HepG2 (cell line): ENCODE results near the gene SIGLEC10. TPM values are rescaled to one million over a fixed set of nuclear protein-coding genes. Genes with fewer than 3 reads are reported as not detected.

Source experiments
- ATAC-seq: fragments of 200-7000 bp; cut with Tn5 transposase; 3 replicates; pipeline ENCODE4 v1.9.1; 2020; ENCODE audit warnings: mild to moderate bottlenecking, moderate library complexity
- BruUV-seq: library from RNA; stranded (reverse); fragments of 400-500 nt; replicated peaks from 2 replicates; lab custom pipeline; 2021; lab: Mats Ljungman, UMichigan
- CTCF ChIA-PET: fragments of 300-600 bp; formaldehyde crosslinking; extraction: SDS; loops from one replicate; lab custom pipeline; 2021; ENCODE audit warnings: low total read pairs, inconsistent platforms, low intra/inter-chr PET ratio; lab: Yijun Ruan, JAX
- POLR2A ChIA-PET: fragments of 350-600 bp; sonication (Branson Sonifier 250); formaldehyde crosslinking; loops from one replicate; lab custom pipeline; 2020; ENCODE audit warnings: antibody characterized with exemption, inconsistent platforms; lab: Yijun Ruan, JAX
- DNase-seq: peaks from one replicate; pipeline ENCODE4 v3.0.0-alpha.2; 2015; ENCODE audit warnings: low spot score
- FAIRE-seq: peaks from 3 replicates; lab custom pipeline; 2011; peaks lifted over from hg19 to GRCh38; lab: Jason Lieb, UNC
- H2AFZ ChIP-seq: one replicate; pipeline ENCODE4 v1.6.1; 2011; ENCODE audit warnings: low read length, inconsistent platforms
- H3K27ac ChIP-seq: fragments of 300-600 bp; 3 replicates; pipeline ENCODE4 v1.8.0; 2011; ENCODE audit warnings: mixed run types, mild to moderate bottlenecking, mixed read lengths, low read length, inconsistent platforms; ENCODE audit not compliant: insufficient read depth; ENCODE audit errors: extremely low read length
- H3K27me3 ChIP-seq, 2 experiments: fragments of 200-600 bp in 1 of 2; 2 replicates in 1 of 2; 3 replicates in 1 of 2; pipeline versions ENCODE4 v1.6.0 to v1.8.0; 2011; ENCODE audit warnings: low read length in 2 of 2, mild to moderate bottlenecking in 2 of 2, moderate library complexity in 2 of 2, inconsistent platforms in 1 of 2; ENCODE audit not compliant: insufficient read depth in 2 of 2, control insufficient read depth in 1 of 2
- H3K36me3 ChIP-seq, 2 experiments: fragments of 200-600 bp in 1 of 2; replicated peaks in 1 of 2; 2 replicates in 1 of 2; 3 replicates in 1 of 2; pipeline versions ENCODE4 v1.5.1 to v1.8.0; 2011; ENCODE audit warnings: low read length in 2 of 2, inconsistent platforms in 1 of 2; ENCODE audit not compliant: insufficient read depth in 2 of 2, control insufficient read depth in 1 of 2
- H3K4me1 ChIP-seq: 2 replicates; pipeline ENCODE4 v1.5.1; 2012; ENCODE audit warnings: low read length, inconsistent platforms; ENCODE audit not compliant: insufficient read depth
- H3K4me2 ChIP-seq: 2 replicates; pipeline ENCODE4 v1.6.0; 2011; ENCODE audit warnings: low read depth, low read length, inconsistent platforms
- H3K4me3 ChIP-seq, 3 experiments: fragments of 200-600 bp in 1 of 3; sonication (generic), shearing (Covaris generic) in 1 of 3; replicated peaks in 1 of 3; 2 replicates each; pipeline ENCODE4 v1.5.1; 2011 to 2016; ENCODE audit warnings: low read length in 3 of 3, inconsistent platforms in 2 of 3, low read depth in 2 of 3, mild to moderate bottlenecking in 2 of 3, control low read depth in 1 of 3, mixed read lengths in 1 of 3; ENCODE audit not compliant: insufficient read depth in 1 of 3
- H3K79me2 ChIP-seq: one replicate; pipeline ENCODE4 v1.6.1; 2011; ENCODE audit warnings: low read length, inconsistent platforms; ENCODE audit not compliant: insufficient read depth
- H3K9ac ChIP-seq: 2 replicates; pipeline ENCODE4 v1.6.0; 2011; ENCODE audit warnings: mild to moderate bottlenecking, low read depth, low read length, inconsistent platforms; ENCODE audit not compliant: insufficient read depth
- H3K9me3 ChIP-seq: 2 replicates; pipeline ENCODE4 v1.5.1; 2012; ENCODE audit warnings: mild to moderate bottlenecking, low read length
- H4K20me1 ChIP-seq: 2 replicates; pipeline ENCODE4 v1.6.0; 2011; ENCODE audit warnings: inconsistent platforms, mild to moderate bottlenecking, low read length, moderate library complexity; ENCODE audit not compliant: insufficient read depth
- AHDC1 ChIP-seq: sonication (generic); formaldehyde crosslinking; IDR thresholded peaks from 2 replicates; pipeline ENCODE4 v1.5.1; 2020; ENCODE audit warnings: mild to moderate bottlenecking, missing genetic modification reagents, borderline replicate concordance
- ATF6 ChIP-seq: sonication (generic); formaldehyde crosslinking; conservative IDR thresholded peaks from 2 replicates; pipeline ENCODE4 v1.4.0; 2020; ENCODE audit warnings: missing genetic modification reagents
- CREB1 ChIP-seq, 2 experiments: fragments of 450-650 bp in 1 of 2; IDR thresholded peaks; 2 replicates each; pipeline ENCODE4 v1.6.1; 2016 to 2017; ENCODE audit warnings: control low read depth in 1 of 2, mild to moderate bottlenecking in 1 of 2, missing compliant biosample characterization in 1 of 2, missing genetic modification characterization in 1 of 2
- DNMT1 ChIP-seq: sonication (generic); formaldehyde crosslinking; IDR thresholded peaks from 2 replicates; pipeline ENCODE4 v1.5.1; 2020; ENCODE audit warnings: mild to moderate bottlenecking, missing genetic modification reagents
- DNMT3B ChIP-seq: conservative IDR thresholded peaks from 2 replicates; pipeline ENCODE4 v1.6.1; 2016; ENCODE audit warnings: missing biosample characterization, control low read depth
- ERF ChIP-seq: IDR thresholded peaks from 2 replicates; pipeline ENCODE4 v1.6.1; 2018; ENCODE audit warnings: missing biosample characterization, missing genetic modification reagents
- TARDBP ChIP-seq: sonication (generic); formaldehyde crosslinking; IDR thresholded peaks from 2 replicates; pipeline ENCODE4 v1.8.0; 2022; ENCODE audit warnings: mild to moderate bottlenecking, missing genetic modification reagents
- TFDP1 ChIP-seq: IDR thresholded peaks from 2 replicates; pipeline ENCODE4 v1.6.1; 2016; ENCODE audit warnings: missing compliant biosample characterization, missing genetic modification reagents, borderline replicate concordance
- ZNF713 ChIP-seq: sonication (generic); formaldehyde crosslinking; IDR thresholded peaks from 2 replicates; pipeline ENCODE4 v1.4.0; 2020; ENCODE audit warnings: mild to moderate bottlenecking, missing genetic modification reagents
- WGBS: methylation state at CpG from one replicate; pipeline ENCODE4 v1.1.6; 2017; ENCODE audit warnings: low lambda C conversion rate; 5-methylcytosine and 5-hydroxymethylcytosine counted together
- in situ Hi-C: cut with HindIII; loops from 2 replicates; pipeline ENCODE4 v1.10.0; 2017; ENCODE audit warnings: low pct_unique_long_range_greater_than_20kb; ENCODE audit not compliant: extremely low pct_ligation_motif_present
- intact Hi-C: fragments of 100-400 bp; cut with micrococcal nuclease; formaldehyde crosslinking; loops from one replicate; pipeline ENCODE4 v1.10.0; 2022; ENCODE audit not compliant: unreplicated experiment
- polyA plus RNA-seq, 8 experiments: library from polyadenylated mRNA; depleted of rRNA in 3 of 8; stranded (reverse) in 7 of 8; unstranded in 1 of 8; fragments of >200 nt; fragmentation: Illumina TruSeq in 4 of 8; extraction: Trizol in 4 of 8; gene quantifications; 2 replicates each; pipeline versions ENCODE4 v1.2.1 to v1.2.3, GENCODE V29; 2011 to 2016; ENCODE audit warnings: low read depth in 4 of 8, missing spikeins in 1 of 8, mixed read lengths in 1 of 8; ENCODE audit not compliant: insufficient read depth in 1 of 8
- total RNA-seq, 5 experiments: library from RNA; depleted of rRNA; stranded (reverse); fragments of >200 nt; fragmentation: Illumina TruSeq; extraction: Trizol; gene quantifications; 2 replicates each; pipeline ENCODE4 v1.2.3, GENCODE V29; 2016; ENCODE audit warnings: low read depth in 1 of 5

Gene SIGLEC10
- total and polyA plus RNA-seq, 2 of the 13 experiments (the other 11 are each of a cell fraction or from before 2014, with no cell fraction given), result not detected

GRCh38 chr19:51410950-51411748 is 6.3 kb downstream of the SIGLEC10 start (continued):
- TF ChIP-seq AHDC1 (CRISPR knock-in tag) (no peak), DNMT3B (CRISPR knock-in tag) (no peak)

GRCh38 chr19:51407511-51408131 is 9.8 kb downstream of the SIGLEC10 start:
- no peak overlapping the region for H3K9ac ChIP-seq
- peak overlapping the region; percentile 36; the same call in 1 of the 2 replicates for H3K4me2 ChIP-seq
- no peak overlapping the region for H3K4me3 ChIP-seq
- ChIA-PET CTCF (interaction anchor here (0.6 to 2.6 kb wide), 5 partner anchors 53 to 111 kb away, joined by 3 to 38 read pairs (median 3); no protein-coding TSS in a partner anchor), POLR2A (interaction anchor here (1.0 to 1.9 kb wide), 8 partner anchors 19 to 67 kb away, joined by 3 to 13 read pairs (median 5); partner anchors contain the start of gene ETFB)
- DNase-seq, result peak; percentile 74
- WGBS, result 0% methylated on average over 3 of the region's 6 CpGs
- in situ Hi-C loops, result no loop called here
- no peaks in the 10 kb centered on the region for H3K36me3 ChIP-seq
- H3K27ac ChIP-seq, result no peak overlapping the region
- H3K27me3 ChIP-seq, result no peaks in the 10 kb centered on the region
- BruUV-seq, result no TSS peak
- peak; percentile 92 for ATAC-seq
- no peaks in the 10 kb centered on the region for H4K20me1 ChIP-seq
- H3K79me2 ChIP-seq, result no peaks in the 10 kb centered on the region
- intact Hi-C loops, result loop anchor here (1.0 kb wide), 2 partner anchors 40 to 68 kb away; no protein-coding TSS in a partner anchor
- no peak overlapping the region for H2AFZ ChIP-seq
- peaks cover 13% of the 10 kb centered on the region for H3K9me3 ChIP-seq
- H3K4me1 ChIP-seq, result peaks cover 19% of the 10 kb centered on the region
- peak; percentile 79 for FAIRE-seq
- TF ChIP-seq ATF6 (CRISPR knock-in tag), result no peak
- TF ChIP-seq ZNF713 (CRISPR knock-in tag), result no peak
- 0 out of 2 replicates have a peak, but pooled peaks have one; percentile 45 for TF ChIP-seq ERF (CRISPR knock-in tag)
- TF ChIP-seq CREB1 (IDR thresholded peaks at IDR 0.05), result 0 out of 2 replicates have a peak, but pooled peaks have one; percentile 33
- TF ChIP-seq CREB1 (CRISPR knock-in tag; IDR thresholded peaks at IDR 0.05), result no peak
- TF ChIP-seq TFDP1, result no peak
- no peak for TF ChIP-seq DNMT1 (CRISPR knock-in tag)
- TF ChIP-seq TARDBP, result peak; percentile 39; the same call in 1 of the 2 replicates
